GM04503 (cell line): ENCODE data around the gene CASZ1.
A peak's percentile ranks its signal among the peaks of the same experiment; 100 is the strongest.

ENCODE experiments used
- DNase-seq: peaks from one replicate; pipeline ENCODE4 v3.0.0-alpha.2; 2012; ENCODE audit warnings: low read depth

Gene CASZ1

DNA sequence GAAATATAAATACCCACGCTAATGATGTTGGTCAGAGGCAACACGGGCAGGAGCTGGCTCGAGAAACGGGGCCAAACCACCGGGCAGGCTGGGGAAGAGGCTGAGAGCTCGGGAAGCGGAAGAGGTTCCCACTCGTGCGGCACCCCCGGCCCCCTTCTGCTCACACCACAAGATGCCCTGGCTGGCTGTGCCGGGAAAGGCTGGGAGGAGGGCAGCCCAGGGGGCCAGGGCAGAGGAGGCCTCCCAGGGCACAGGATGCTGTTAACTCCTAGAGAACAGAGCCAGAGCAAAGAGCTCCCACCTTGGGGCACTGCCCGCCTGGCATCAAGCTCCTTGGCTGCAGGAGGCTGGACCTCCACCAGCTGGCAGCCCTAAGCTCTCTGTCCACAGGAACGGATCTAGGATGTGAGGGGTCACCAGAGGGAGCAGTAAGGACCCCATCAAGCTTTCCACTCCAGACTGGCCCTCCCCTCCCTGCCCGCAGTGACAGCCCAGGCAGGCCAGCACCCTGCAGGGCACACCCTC is 44.8 kb downstream of the CASZ1 start:
- no peak for DNase-seq

DNA sequence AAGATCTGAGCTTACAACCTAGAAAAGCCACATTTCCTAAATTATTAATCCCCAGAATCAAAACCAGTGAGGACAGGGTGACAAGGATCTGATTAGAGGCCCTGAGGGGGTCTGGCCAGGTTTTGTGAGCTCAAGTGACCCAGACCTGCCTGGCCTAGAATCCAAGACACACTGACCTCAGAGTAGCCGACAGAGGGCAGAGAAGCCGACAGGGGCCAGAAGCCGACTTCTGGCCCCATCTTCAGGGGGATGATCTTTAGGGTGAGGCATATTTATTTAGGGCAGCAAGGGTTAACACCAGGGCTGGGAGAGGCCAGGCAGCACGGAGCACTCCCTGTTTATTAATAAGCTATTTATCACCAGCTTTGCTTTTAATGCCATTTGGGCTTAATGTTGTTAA is 45.3 kb downstream of the CASZ1 start:
- DNase-seq, result no peak

DNA sequence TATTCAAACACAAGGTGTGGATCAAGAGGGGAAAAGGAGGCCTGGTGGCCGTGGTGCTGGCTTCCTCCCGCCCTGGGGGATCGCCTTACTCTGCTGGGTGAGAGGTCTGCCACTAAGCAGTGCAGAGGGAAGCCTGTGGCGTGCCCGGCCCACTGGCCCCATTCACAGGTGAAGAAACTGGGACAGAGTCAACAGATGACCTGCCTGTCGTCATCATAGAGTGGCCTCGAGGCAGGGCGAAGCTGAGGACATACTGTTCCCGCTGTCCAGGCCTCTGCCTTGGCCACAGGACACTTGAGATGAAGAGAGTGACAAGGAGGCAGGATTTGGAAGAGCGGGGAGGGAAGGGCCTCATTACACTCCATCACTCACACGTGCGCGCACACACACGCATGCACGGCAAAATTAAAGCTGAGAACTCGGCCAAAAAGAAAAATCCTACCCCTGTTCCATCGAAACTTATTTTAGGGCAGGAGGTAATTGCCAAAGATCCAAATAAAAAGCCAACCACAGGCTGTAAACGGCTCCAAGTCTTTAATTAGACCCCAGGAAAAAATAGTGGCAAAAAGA is 50.5 kb downstream of the CASZ1 start:
- no peak for DNase-seq

DNA sequence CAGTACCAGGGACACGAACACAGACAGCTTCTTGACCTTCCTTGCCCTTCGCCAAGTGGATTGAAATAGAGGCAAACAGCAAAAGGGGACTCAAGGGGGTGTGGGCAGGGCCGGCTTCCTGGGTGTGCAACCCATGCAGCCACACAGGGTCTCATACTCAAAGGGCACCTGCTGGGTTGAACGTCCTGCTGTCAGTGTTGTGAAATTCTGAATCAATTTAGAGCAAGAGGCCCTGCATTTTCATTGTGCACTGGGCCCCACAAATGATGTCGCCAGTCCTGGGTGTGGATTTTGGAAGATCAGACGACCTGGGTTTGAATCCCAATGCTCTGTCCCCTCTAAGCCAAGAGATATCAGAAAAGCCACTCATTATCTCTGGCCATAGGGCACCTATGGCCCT is 51.1 kb downstream of the CASZ1 start:
- DNase-seq, result no peak

DNA sequence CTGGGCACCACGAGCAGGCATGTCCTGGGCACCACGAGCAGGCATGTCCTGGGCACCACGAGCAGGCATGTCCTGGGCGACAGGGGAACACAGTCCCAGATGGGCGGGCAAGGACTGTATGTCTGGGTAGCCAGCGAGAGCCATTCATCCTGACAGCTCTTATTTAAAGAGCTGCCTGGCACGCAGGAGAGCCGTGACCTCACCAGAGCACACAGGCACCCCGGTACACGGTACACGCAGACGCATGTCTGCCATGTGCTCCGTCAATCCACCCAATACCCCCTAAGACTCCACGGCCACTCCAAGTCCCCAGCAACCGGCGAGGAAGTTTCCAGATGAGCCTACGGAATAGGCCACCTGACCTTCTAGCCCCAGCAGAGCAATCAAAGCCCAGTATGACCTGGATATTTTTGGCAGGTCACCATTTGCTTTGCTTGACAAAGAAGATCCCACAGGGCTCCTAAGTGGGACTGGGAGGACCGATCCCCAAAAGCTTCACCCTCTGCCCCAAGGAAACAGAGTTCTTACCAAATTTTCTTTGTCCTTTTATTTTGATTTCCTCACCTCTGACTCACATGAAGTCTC is 51.7 kb downstream of the CASZ1 start:
- DNase-seq, result no peak

DNA sequence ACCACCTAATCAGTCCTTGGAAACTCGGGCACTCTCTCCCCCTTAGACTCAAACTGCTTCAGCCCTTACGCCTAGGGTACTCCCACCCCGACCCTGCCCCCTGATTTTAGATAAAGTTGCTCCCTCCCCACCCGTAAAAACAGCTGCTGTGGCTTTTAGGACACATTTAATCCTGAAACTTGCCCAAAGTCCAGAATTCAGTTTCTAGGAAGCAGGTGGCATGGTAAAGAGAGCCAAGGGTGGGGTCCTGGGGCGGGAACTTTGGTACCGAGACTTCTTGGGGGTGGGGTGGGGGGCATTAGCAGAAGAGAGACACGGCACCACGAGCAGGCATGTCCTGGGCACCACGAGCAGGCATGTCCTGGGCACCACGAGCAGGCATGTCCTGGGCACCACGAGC is 52.4 kb downstream of the CASZ1 start:
- no peak for DNase-seq

DNA sequence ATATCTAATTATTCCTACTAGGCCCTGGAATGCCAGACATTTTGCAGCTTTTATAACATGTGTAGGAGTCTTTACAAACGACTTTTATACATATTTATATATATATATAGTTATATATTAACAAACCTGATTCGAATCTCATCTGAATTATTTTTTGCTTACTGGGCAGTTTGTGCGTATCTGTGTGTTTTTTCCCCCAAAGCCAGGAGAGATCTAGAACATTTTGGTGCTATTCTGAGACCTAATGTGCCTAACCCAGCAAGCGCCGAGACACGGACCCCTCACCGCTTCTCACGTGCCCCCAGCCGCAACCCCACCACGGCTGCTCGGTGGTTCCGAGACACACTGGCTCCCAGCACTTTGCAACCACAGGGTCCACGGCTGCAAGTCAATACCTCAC is 54.8 kb downstream of the CASZ1 start:
- no peak for DNase-seq

DNA sequence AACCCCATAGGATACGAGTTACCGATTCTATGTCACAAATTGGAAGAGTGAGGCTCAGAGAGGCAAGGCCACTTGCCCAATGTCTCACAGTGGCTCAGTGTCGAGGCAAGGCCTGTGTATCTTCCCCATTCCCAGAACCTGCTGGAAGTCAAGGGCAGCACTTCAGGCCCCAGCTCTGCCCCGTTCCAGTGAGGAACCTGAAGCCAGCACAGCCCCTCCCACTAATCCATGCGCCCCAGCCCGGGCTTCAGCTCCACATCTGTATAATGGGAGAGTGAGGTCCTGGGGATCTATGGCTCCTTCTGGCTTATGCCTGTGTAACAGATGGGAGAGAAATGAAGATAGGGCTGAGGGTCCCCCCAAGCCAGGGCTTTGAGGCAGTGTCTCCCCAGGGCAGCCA is 56.3 kb downstream of the CASZ1 start:
- no peak for DNase-seq

DNA sequence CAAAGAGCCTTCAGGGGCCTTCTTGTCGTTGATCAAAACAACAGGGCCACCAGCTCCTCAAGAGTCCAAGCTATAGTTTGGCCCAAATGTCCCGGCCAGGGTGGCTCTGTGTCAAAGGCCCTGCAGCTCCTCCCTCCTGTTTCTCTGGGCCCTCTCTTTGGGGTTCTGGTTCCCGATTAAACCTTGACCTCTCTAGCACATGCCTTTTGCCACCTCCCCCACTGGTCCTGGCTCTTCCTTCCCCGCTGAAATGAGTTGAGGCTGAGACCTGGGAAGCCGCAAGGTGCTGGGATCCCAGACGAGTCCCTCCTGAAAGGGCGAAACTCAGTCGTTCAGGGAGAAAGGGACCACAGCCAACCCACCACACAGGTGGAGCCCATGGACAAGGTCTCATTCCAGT is 56.9 kb downstream of the CASZ1 start:
- DNase-seq, result no peak

DNA sequence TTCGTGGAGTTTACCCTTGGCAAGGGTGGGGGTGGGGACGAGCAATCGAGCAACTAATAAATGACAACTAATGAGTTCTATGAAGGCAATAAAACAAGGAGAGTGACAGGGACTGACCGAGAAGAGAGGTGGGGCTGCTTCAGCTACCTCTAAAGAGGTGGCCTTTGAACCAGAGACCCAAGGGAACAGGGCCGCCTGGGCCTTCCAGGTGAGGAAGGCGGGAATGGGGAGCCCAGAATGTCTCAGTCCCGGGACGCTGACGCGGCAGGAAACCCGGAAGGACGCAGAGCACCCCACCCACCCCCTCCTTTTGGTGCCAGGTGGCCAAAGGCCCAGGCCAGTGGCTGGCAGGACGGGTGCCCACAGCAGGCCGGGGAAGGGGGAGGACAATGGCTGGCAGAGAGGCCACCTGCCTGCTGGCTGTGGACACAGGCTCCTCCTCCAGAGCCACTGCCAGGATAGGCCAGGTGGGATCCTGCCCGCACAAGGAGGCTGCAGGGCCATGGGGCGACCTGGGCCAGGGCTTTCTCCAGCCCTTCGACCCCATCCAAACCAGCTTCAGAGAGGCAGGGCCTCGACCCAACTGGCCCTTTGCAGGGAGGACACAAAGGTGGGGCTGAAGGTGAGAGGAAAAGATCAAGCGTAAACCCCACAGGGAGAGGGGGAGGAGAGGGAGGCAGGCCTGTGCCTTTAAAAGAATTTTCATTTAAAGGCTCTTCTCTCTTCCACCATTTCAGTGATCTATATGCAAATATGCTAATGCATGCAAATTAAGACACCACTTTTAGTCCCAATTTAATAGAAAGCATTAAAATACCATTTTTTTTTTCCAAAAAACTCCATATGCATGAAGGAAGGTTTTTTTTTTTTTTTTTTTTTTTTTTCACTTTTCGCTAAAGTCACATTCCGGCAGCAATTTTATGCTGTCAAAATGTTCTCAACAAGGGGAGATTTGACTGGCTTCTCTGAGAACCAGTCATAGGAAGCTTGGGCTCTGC is 58.1 kb downstream of the CASZ1 start:
- no peak for DNase-seq

DNA sequence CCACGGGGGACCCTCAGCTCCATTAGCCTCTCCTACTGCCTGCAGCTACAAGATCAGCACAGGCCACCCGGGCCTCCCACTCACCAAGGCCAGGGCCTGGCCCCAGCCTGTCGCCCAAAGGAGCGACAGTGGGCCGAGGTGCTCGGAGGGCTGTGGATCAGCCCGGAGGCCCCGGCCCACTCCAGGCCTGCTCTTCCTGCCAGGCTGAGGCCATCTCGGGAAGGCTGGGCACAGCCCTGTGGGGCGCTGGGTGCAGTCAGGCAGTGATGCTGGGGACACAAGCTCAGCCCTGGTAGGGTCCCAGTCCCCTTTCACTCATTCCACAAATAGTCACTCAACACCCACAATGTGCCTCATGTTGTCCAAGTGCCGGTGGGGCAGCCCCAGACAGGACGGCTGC is 58.8 kb downstream of the CASZ1 start:
- no peak for DNase-seq

DNA sequence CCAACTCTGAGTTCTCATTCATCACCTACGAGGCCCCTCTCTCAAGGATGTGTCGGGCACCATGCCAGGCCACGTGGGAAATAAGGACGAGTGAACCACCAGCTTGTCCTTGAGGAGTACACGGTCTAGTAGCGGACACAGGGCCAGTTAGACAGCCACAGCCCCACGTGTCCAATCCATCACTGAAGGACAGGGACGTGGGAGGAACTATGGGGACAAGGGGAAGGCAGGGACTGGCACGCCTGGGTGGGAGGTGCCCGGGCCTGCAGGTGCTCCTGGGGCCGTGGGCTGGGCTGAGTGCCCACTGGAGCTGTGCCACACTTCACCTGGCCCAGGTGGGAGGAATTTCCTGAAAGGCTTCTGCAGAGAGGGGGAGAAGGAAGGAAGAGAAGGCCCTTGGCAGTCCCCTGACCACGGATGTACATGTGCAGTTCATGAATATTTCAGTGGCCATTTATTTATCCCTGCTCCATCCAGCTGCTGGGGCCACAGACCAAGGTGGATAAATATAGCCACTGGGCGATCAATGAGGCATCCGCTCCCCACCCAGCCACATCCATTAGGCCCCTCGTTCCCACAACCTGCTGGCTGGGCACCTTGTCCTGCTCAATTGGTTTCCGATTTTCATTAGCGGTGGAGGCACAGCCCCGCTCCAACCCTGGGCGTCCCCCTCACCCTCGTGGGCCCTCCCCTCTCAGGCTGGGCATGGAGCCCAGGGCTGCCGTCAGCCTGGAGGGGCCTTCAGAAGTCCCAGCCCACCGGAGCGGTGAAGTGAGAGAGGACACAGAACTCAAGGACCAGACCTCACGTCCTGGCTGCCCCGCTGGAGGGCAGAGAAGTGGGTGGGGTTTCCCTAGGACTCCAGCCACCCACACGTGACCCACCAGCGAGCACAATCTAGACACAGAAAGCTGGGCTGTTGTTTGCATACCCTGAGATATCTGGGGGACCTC is 59.5 kb downstream of the CASZ1 start:
- no peak for DNase-seq

DNA sequence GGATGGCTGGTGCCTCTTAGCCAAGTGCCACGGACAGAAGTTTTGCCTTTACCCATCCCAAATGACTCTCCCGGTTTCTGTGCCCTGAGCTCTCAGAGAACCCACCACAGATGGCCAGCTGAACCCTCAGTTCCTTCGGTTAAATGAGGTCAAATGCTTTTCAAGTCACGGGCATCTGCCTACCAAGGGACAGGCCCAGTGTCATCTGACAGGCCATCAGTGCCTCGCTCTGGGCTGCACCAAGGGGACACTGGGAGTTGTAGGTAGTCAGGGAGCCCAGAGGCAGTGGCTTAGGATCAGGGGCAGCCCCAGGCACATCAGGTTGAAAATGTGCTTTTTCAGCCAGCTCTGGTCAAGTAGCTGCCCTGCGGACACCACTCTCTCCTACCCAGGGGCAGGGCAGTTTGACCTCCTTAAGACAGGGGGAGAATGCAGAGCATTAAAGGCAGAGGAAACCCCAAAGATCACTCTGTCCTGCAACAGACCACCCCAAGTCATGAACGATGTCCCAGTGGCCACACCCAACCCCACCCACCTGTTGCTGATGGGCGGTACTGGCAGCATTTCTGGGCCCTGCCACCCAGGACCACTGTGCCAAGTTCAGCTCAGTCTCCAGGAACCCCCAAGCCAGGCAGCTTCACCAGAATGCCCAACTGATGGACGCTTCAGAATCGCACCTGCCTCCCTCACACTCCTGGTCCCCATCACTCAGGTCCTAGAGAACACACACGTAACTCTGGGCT is 60.7 kb downstream of the CASZ1 start:
- no peak for DNase-seq

DNA sequence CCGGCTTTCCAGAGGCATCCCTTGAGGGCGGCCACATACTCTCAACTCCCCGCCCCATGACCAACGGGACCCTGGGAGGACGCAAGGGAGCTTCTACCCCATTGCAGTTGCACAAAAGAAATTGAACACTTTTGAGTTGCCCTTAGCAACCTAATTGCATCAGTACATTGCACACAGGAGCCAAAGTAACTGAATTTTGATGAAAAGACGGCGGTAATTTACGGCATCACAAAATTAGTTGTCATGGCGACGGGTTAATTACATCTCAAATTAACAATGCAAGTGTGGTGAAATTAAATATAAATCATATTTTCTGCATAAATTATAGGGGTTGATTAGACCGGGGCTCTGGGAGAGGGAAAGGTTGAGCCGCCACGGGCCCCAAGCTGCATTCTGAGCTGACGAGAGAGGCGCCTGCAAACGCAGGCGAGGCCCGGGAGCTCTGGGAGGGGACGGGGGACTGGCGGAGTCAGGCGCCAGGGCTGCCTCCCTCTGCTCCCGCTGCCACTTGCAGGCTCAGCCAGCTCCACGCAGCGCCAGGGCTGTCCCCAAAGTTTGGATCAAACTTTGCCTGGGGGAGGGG is 61.4 kb downstream of the CASZ1 start:
- no peak for DNase-seq

DNA sequence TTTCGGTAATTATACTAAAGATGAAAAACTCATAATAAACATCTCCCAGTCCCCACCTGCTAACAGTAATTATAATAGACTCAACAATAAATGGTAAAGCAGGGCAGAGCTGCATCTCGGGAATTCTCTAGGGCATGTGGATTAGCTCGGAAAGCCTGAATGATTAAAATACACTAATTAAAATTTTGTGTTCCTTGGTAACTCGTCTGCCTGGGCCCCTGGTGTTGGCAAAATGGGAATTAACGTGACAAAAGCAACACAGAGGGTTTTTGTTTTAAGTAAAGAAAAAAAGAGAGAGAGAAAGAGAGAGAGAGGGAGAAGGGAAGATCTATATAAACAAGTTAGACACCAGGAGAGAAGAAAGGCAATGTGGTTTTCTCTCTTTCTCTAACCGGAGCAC is 62.1 kb downstream of the CASZ1 start:
- DNase-seq, result no peak

DNA sequence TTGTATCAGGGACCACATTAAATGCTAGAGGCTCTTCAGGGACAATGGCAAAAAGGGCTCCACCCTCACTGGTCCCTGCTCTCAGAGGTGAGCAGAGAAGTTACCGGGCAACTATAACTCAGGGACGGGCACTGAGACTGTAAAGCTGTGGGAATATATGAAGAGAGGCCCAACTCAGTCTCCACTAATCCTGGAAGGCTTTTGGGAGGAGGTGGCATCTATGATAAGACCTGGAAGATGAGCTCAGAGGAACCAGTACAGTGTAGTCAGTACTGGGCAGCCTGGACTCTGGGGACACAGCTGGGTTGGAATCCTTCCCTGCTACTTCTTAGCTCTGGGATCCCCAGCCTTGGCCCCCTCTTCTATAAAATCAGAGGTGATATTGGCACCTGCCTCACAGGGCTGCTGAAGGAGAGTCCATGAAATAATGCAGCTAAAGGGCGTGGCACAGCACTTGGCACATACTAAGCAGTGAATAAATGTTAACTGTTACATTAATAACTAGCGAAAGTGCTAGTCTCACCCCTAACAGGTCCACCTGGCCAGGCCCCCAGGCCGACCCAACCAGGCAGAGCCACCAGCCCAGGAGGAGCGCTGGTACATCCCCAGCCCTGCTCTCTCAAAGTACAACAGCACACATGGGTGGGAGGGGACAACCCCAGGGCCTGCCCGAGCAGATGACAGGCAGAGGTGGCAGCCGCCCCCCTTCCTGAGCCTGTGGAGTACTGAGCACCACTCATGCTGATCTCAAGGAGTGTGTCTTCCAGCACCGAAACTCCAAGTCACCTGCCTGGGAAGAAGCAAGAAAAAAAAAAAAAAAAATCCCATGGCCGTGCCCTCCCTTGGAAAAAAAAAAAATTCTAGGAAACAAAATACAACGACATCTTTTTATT is 62.7 kb downstream of the CASZ1 start:
- DNase-seq, result no peak

DNA sequence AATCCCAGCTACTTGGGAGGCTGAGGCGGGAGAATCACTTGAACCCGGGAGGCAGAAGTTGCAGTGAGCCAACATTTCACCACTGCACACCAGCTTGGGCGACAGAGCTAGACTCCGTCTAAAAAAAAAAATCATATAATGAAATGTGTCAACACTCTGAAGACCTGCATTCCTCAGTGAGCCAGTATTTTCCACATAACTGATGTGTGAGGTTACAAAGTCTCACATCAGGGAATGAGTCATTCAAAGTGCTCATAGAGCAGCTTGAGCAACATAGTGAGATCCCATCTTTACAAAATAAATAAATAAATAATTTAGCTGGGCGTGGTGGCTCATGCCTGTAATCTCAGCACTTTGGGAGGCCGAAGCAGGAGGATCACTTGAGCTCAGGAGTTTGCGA is 65.5 kb downstream of the CASZ1 start:
- DNase-seq, result peak; percentile 75

DNA sequence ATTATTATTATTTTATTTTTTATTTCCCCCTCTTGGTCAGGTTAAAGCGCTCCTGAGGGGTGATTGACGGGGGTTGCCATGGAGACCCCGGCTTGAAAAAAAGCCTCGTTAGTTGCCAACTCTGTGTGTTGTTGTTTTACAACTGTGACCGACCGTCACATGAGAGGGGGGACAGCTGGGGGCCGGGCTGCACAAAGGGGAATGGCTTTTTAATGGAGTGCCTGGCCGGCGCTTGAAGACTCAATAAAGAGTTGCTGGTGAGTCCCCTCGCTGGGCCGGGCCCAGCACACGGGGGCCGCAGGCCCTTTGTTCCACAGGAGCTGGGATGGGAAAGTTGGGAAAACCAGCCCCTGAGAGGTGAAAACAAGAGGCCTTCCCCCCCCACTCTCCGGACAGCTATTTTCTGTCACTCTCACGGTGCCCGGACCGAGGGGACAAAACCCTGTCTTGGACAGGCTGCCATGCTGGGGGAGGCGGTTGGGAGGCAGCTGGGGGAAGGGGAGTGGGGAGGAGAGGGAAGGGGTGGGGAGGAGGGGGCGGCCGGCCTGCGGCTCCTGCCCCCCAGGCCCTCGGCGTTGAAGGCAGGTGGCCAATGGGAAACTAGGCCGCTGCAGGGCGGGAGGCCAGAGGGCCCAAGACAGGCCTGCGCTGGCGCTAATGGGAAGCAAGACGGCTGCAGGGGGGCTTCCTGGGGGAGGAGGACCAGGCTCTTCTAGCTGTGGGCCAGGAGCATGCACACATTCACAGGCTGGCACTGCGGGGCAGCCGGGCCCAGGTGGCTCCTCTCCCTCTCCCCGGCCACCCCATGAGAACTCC is 67.6 kb downstream of the CASZ1 start:
- DNase-seq, result no peak

DNA sequence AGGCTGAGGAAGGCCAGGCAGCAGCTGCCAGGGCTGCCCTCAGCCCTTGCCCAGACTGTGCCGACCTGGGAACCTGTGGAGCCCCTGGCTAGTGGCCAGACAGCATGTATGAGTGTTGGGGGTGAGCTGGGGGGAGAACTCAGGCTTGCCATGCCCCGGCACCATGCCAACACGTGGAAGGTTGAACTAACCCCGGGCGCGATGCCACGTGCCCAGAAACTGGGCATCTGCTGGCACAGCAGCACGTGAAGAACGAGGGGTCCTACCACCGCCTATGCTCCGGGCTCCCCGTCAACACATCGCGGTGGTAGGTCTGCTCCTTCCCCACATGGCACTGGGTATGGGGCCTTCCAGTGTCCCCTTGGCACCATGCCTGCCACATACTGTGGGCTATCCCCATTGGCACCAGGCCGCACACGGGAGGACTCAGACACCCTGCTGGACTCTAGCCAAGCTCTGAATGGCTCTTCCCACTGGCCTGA is 68.7 kb downstream of the CASZ1 start:
- DNase-seq, result no peak
